DMS 273 treated with DMSO at 0.1 percent for 48 hours (cell line): ENCODE data around the gene MINK1.

Experiments
- DNase-seq: peaks from one replicate; lab custom pipeline; 2025; lab: John Stamatoyannopoulos, UW

Gene MINK1

DNA sequence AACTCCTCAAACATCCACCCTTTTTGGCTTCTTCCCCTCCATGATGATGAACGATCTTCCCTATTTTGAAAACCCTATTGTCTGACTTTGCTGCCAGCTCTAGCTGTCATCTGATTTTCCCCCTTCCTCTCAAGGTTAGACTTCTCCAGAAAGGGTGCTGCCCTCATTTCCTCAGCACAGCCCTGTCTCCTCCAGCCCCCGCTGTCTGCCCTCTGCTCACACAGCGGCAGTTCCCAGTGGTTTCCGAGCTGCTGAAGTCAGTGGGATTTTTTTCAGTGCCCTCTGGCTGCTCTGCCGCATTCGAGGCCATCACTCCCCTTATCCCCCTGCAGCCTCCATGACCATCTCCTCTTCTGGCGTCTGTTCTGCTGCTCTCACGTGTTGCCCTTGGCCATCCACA, 39.6 kb downstream of the MINK1 start:
- no peak for DNase-seq

DNA sequence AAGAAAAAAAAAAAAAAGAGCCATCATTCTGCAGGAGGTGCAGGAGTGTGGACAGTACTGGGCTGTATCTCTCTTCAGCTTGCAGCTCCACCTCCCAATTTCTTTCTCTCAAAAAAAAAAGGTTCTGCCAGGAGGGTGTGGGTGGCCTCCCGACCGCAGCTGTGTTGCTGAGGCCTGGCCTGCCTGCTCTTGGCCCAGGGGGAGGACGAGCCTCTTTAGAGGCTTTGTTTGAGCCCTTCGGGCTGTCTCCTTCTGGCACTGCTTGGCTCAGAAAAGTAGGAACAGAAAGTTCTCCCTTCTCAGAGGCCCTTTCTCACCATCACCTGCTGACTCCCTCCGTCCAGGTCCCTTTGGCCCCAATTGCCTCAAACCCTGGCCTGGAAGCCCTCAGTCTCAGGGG, 43.9 kb downstream of the MINK1 start:
- no peak for DNase-seq

GRCh38 chr17:4879601-4880000, 46.5 kb downstream of the MINK1 start:
- no peak for DNase-seq

DNA sequence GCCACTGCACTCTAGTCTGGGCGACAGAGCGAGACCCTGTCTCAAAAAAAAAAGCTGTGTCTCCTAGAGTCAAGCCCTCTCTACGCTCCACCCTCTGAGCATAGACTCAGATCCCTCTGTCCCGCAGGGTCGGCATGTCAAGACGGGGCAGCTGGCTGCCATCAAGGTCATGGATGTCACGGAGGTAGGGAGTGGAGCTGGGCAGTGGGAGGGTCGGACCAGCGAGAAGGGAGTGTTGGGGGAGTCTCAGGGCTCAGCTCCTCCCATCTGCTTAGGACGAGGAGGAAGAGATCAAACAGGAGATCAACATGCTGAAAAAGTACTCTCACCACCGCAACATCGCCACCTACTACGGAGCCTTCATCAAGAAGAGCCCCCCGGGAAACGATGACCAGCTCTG, 47.7 kb downstream of the MINK1 start:
- no peak for DNase-seq

GRCh38 chr17:4881761-4882555, 48.8 kb downstream of the MINK1 start:
- DNase-seq, result no peak

DNA sequence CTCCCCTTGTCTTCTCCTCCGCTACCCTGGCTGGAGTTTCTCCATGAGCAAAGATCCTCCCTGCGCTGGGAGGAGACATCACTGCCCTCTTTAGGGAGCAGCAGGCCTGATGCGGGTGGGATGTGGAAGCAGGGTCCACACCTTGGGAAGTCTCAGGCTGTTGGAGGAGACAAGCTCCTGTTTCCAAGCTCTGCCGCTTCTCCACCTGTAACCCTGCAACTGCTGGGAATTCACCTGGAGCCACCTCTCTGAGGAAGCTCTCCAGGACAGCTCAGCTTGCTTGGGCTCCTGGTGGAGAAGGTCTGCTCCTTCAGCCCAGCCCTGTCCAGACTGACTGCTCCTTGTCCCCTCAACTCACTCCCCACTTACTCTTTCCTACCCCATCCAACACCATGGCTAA, 51.3 kb downstream of the MINK1 start:
- DNase-seq, result no peak

GRCh38 chr17:4886830-4887229, 53.7 kb downstream of the MINK1 start:
- no peak for DNase-seq

GRCh38 chr17:4887581-4887980, 54.4 kb downstream of the MINK1 start:
- no peak for DNase-seq

DNA sequence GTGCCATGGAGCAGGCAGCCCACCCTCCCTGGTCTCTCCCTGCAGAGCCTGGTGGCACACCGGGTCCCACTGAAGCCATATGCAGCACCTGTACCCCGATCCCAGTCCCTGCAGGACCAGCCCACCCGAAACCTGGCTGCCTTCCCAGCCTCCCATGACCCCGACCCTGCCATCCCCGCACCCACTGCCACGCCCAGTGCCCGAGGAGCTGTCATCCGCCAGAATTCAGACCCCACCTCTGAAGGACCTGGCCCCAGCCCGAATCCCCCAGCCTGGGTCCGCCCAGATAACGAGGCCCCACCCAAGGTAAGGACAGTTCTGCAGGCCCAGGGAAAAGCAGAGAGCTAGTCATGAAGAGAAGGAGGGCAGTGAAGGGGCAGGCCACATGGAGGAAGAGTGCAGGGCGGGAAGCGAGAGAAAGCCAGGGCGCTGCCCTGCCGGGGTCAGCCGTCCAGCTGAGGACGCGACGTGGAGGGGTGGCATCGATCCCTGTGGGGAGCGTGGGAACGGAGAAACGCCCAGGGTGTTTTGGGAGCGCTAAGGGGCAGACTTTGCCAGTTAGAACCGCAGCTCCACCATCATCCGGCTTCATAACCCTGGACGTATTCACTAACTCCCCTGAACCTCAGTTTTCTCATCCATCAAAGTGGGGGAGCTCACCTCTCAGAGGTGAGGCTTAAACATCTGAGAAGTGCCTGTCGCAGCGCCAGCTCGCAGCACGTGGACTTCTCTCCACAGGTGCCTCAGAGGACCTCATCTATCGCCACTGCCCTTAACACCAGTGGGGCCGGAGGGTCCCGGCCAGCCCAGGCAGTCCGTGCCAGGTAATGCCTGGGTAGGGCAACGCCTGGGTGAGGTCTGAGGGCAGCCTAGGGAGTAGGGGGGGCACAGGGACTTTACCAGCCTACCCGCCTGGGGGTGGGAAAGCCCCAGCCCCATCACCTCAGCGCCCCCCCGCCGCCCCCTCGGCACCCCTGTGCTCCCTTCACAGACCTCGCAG, 58.6 kb downstream of the MINK1 start:
- no peak for DNase-seq

DNA sequence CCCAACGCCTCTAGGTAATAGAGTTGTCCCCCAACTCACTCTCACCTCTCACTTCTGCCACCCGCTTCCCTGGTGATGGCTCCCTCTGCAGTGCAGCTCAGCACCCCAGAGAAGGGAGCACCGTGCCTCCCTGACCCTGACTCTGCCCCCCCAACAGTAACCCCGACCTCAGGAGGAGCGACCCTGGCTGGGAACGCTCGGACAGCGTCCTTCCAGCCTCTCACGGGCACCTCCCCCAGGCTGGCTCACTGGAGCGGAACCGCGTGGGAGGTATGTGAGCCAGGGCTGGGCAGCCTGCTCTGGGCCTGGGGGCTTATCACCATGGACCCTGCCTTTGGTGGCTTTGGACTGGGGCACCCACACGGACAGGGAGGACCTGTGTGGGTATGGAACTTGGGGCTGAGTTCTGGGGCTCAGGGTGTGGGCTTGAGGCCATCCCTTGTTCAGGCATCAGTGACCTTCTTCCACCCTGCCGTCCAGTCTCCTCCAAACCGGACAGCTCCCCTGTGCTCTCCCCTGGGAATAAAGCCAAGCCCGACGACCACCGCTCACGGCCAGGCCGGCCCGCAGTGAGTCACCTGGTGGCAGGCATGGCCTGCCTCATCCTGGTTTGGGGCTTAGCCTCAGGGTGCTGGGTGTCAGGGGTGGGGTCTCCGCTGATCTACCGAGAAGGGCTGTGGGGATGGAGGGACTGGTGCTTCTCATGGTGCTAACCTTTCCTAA, 59.5 kb downstream of the MINK1 start:
- DNase-seq, result no peak

- no peak for DNase-seq
These were observed 60.1 kb downstream of the MINK1 start for GRCh38 chr17:4893272-4893671.

DNA sequence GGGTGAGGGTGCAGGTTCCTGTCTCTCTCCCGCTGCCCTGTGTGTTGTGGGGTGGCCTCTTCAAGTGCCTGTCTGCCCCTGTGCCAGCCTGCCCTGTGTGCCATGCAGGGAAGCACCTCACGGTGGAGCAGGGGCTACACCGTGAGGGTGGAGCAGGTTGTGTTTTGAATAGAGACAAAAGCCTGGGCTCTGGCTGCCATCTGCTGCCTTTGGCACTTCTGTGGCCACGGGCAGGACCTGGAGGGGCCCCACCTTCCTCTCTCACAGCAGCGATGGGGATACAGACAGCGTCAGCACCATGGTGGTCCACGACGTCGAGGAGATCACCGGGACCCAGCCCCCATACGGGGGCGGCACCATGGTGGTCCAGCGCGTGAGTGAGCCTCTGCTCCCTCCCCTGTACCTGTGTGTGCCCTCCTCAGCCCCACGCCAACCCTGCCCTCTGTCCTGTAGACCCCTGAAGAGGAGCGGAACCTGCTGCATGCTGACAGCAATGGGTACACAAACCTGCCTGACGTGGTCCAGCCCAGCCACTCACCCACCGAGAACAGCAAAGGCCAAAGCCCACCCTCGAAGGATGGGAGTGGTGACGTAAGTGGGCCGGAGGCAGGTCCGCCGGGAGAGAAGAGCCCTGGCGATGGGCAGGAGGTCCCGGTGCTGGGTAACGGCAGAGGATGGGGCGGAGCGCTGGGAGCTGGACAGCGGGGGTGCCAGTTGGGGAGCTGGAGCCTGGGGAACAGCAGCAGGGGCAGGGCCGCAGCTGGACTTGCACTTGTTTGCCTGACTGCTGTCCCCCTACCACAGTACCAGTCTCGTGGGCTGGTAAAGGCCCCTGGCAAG, 60.8 kb downstream of the MINK1 start:
- DNase-seq, result no peak

- no peak for DNase-seq
These were observed 62.0 kb downstream of the MINK1 start for GRCh38 chr17:4895121-4895520.

DNA sequence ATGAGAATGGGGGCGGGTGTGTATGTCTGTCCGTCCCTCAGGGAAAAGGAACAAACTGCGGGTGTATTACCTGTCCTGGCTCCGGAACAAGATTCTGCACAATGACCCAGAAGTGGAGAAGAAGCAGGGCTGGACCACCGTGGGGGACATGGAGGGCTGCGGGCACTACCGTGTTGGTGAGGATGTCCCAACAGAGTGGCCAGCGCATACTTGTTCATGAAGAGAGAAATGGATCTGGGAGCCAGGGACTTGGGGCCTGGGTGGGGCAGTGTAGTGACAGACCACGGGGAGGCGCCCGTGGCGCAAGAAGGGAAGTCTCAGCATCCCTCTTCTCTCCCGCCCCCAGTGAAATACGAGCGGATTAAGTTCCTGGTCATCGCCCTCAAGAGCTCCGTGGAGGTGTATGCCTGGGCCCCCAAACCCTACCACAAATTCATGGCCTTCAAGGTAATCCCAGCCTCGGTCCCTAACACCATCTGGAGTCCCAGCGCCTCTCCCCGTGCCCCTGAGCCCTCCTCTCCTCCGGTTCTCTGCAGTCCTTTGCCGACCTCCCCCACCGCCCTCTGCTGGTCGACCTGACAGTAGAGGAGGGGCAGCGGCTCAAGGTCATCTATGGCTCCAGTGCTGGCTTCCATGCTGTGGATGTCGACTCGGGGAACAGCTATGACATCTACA, 62.7 kb downstream of the MINK1 start:
- no peak for DNase-seq

- no peak for DNase-seq
These were observed 63.4 kb downstream of the MINK1 start for GRCh38 chr17:4896332-4897197.

DNA sequence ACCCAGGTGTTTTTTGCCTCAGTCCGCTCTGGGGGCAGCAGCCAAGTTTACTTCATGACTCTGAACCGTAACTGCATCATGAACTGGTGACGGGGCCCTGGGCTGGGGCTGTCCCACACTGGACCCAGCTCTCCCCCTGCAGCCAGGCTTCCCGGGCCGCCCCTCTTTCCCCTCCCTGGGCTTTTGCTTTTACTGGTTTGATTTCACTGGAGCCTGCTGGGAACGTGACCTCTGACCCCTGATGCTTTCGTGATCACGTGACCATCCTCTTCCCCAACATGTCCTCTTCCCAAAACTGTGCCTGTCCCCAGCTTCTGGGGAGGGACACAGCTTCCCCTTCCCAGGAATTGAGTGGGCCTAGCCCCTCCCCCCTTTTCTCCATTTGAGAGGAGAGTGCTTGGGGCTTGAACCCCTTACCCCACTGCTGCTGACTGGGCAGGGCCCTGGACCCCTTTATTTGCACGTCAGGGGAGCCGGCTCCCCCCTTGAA, 64.1 kb downstream of the MINK1 start:
- DNase-seq, result no peak

GRCh38 chr17:4897785-4898184, 64.6 kb downstream of the MINK1 start:
- DNase-seq, result no peak

- DNase-seq, result no peak
These were observed 65.2 kb downstream of the MINK1 start for GRCh38 chr17:4898351-4898750.

DNA sequence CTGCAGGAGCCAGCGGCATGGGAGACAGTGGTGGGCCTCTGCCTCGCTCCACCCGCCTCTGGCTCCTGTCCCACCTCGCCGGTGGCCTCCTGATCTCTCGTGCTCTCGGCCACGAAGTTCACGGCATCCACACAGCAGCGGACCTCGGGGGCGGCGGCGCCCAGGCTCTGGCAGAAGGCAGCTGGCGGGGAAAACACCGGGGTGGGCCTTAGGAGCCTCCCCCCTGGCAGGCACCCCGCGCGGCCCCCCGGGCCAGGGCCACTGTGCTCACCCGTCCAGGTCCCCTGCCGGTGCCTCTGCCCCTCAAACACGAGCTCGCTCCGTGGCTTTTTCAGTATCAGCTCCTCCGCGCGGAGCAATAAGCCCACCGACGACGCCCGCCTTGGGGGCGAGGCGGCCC, 65.8 kb downstream of the MINK1 start:
- DNase-seq, result no peak
